ENCODE measurements around the gene CLTA.
A peak's percentile ranks its signal among the peaks of the same experiment; 100 is the strongest.

CLTA gene

GRCh38 chr9:36190388-36191289 lies at the start of gene CLTA:
Gene CLTA, plus strand, starts transcription at chr9:36190921. Its CDS starts 136 bp downstream, at chr9:36191057.
- DNase-seq (ENCODE audit: low spot score), result peak; percentile 97
- peak; percentile 85 for FAIRE-seq

GRCh38 chr9:36141288-36141687 lies 49.4 kb upstream of the CLTA start:
- DNase-seq (ENCODE audit: low spot score) (no peak), FAIRE-seq (no peak)

GRCh38 chr9:36141761-36142160 lies 49.0 kb upstream of the CLTA start:
- DNase-seq (ENCODE audit: low spot score) (no peak), FAIRE-seq (no peak)

GRCh38 chr9:36142510-36143244 lies 48.0 kb upstream of the CLTA start:
- FAIRE-seq, result no peak
- no peak for DNase-seq (ENCODE audit: low spot score)

GRCh38 chr9:36143245-36143641 lies 47.5 kb upstream of the CLTA start:
- FAIRE-seq (no peak), DNase-seq (ENCODE audit: low spot score) (no peak)

- FAIRE-seq (no peak), DNase-seq (ENCODE audit: low spot score) (no peak)
These were observed 46.1 kb upstream of the CLTA start for GRCh38 chr9:36144309-36145232.

- no peak for DNase-seq (ENCODE audit: low spot score)
- no peak for FAIRE-seq
These were observed 44.8 kb upstream of the CLTA start for GRCh38 chr9:36145970-36146369.

- FAIRE-seq (no peak), DNase-seq (ENCODE audit: low spot score) (no peak)
These were observed 44.1 kb upstream of the CLTA start for GRCh38 chr9:36146651-36147050.

GRCh38 chr9:36147441-36148175 lies 43.1 kb upstream of the CLTA start:
- FAIRE-seq (no peak), DNase-seq (ENCODE audit: low spot score) (no peak)

- DNase-seq (ENCODE audit: low spot score) (peak; percentile 97), FAIRE-seq (peak; percentile 92)
These were observed 42.2 kb upstream of the CLTA start for GRCh38 chr9:36148311-36149051.

GRCh38 chr9:36149197-36149596 lies 41.5 kb upstream of the CLTA start:
- FAIRE-seq, result peak; percentile 18

GRCh38 chr9:36150574-36151315 lies 40.0 kb upstream of the CLTA start:
- no peak for FAIRE-seq

More at GRCh38 chr9:36149197-36149596, 41.5 kb upstream of the CLTA start:
- DNase-seq (ENCODE audit: low spot score), result peak; percentile 54

GRCh38 chr9:36151316-36152210 lies 39.2 kb upstream of the CLTA start:
- no peak for FAIRE-seq

More at GRCh38 chr9:36150574-36151315, 40.0 kb upstream of the CLTA start:
- no peak for DNase-seq (ENCODE audit: low spot score)

GRCh38 chr9:36152741-36153438 lies 37.8 kb upstream of the CLTA start:
- FAIRE-seq, result no peak
- DNase-seq (ENCODE audit: low spot score), result no peak

More at GRCh38 chr9:36151316-36152210, 39.2 kb upstream of the CLTA start:
- DNase-seq (ENCODE audit: low spot score), result peak; percentile 29

GRCh38 chr9:36153746-36154145 lies 37.0 kb upstream of the CLTA start:
- FAIRE-seq, result no peak
- DNase-seq (ENCODE audit: low spot score), result no peak

- FAIRE-seq, result peak; percentile 51
- peak; percentile 88 for DNase-seq (ENCODE audit: low spot score)
These were observed 36.3 kb upstream of the CLTA start for GRCh38 chr9:36154331-36154952.

GRCh38 chr9:36156116-36156515 lies 34.6 kb upstream of the CLTA start:
- no peak for FAIRE-seq

More at GRCh38 chr9:36156116-36156515, 34.6 kb upstream of the CLTA start:
- no peak for DNase-seq (ENCODE audit: low spot score)
